Stomach (tissue), 4 donors: ENCODE data around the gene ISG15.

Experiments used
- CTCF ChIP-seq, 7 experiments: fragments of 450-650 bp in 4 of 7; fragments of 200-600 bp in 3 of 7; sonication (generic) in 3 of 7; IDR thresholded peaks; one replicate each; pipeline ENCODE4 v1.5.1; 2016 to 2019; ENCODE audit warnings: antibody characterized with exemption in 7 of 7, control low read depth in 2 of 7, mild to moderate bottlenecking in 1 of 7
- POLR2AphosphoS5 ChIP-seq, 3 donors: sonication (generic); formaldehyde crosslinking; IDR thresholded peaks; one replicate each; pipeline ENCODE4 v1.6.1; 2016; ENCODE audit warnings: antibody characterized with exemption in 3 of 3

DNA sequence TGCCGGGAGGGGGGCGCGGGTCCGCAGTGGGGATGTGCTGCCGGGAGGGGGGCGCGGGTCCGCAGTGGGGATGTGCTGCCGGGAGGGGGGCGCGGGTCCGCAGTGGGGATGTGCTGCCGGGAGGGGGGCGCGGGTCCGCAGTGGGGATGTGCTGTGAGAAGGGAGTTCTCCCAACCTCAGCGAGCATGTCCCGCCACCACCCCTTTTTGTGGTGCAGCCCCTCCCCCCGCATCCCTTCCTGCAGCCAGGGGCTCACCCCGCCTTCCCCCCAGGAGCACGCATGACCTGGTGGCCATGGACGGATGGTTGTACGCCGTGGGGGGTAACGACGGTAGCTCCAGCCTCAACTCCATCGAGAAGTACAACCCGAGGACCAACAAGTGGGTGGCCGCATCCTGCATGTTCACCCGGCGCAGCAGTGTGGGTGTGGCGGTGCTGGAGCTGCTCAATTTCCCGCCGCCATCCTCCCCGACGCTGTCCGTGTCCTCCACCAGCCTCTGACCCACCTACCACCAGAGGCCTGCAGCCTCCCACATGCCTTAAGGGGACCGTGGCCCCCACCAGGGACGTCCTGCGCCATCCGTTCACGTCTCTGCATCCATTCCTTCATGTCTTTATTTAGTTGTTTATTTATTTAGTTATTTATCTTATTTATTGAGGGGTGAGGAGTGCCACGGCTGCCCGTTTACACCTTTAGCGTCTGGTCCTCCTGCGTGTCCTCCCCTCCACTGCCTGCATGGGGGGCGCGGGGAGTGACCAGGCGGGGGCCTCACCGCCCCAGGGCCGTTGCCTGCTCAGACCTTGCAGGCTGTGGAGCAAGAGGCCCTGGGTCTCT is 48.4 kb upstream of the ISG15 start:
- TF ChIP-seq POLR2AphosphoS5 (IDR thresholded peaks at IDR 0.05): no peak
- no peak for TF ChIP-seq CTCF (IDR thresholded peaks at IDR 0.05)
